HG03066 (cell line): ENCODE measurements around the gene KHDC1L.
"Not testable (repeated sequence)": the region's sequence is repeated elsewhere in the genome, so short reads cannot be mapped to it uniquely, and the experiment has no call there.

Experiments used
- ATAC-seq: cut with Tn5 transposase; IDR thresholded peaks from one replicate; pipeline ENCODE4 v1.9.1; 2021; ENCODE audit warnings: low read depth; ENCODE audit not compliant: unreplicated experiment

Gene KHDC1L, protein sequence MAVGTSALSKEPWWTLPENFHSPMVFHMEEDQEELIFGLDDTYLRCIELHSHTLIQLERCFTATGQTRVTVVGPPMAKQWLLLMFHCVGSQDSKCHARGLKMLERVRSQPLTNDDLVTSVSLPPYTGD

DNA sequence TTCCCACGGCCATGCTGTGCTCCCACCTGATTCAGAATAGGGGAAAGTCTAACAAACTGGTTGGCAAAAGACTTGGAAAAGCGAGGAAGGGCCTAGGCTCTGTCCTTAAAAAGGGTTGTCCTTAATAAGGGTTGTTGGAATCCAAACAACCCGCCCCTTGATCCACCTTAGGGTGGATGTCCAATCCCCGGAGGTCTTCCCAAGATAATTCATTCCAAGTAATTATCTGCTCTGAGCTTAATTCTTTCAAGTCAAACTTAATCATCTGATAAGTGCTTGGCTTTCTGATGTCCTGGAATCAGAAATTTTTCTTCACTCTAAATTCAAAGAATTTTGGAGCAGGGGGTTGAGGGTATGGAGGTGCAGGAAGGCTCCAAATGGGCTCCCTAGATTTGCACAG, at the start of gene KHDC1L:
Gene KHDC1L, minus strand, starts transcription at position 101 of the 400 bp plus-strand sequence. Its CDS starts 88 bp downstream, at position 13.
- ATAC-seq = no peak

DNA sequence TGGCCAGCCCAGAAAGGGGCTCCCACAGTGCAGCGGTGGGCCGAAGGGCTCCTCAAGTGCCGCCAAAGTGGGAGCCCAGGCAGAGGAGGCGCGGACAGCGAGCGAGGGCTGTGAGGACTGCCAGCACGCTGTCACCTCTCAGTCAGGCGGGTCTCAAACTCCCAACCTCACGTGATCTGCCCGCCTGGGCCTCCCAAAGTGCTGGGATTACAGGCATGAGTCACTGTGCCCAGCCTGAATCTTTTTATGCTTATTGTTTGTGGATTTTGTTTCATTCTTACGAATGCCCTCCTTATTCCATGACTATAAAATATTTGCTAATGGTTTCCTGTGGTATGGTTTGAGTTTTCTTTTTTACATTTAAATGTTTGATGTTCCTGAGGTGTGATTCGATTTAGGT, 44.0 kb upstream of the KHDC1L start:
- not testable (repeated sequence) for ATAC-seq

DNA sequence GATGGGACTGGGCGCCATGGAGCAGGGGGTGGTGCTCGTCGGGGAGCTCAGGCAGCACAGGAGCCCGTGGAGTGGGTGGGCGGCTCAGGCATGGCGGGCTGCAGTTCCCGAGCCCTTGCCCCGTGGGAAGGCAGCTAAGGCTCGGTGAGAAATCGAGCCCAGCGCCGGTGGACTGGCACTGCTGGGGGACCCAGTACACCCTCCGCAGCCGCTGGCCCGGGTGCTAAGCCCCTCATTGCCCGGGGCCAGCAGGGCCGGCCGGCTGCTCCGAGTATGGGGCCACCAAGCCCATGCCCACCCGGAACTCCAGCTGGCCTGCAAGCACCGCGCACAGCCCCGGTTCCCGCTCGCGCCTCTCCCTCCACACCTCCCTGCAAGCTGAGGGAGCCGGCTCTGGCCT, 43.6 kb upstream of the KHDC1L start:
- not testable (repeated sequence) for ATAC-seq

DNA sequence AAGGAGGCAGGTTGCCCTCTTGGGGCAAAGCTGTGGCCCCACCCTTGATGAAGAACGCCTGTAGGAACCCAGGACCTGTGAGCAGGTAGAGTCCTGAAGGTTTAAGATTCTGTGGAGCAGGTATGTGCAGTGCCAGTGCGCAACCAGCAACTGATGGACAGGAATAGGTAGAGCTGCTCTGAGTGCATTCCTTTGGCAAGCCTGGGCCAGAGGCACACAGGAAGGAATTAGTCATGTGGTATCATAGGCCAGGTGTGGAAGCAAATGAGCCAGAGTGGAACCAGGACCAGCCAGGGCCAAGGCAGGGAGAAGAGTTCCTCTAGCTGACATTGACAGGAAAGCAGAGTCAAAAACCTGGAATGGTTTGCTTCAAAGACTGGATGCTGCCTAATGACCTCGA, 39.1 kb upstream of the KHDC1L start:
- no peak for ATAC-seq

DNA sequence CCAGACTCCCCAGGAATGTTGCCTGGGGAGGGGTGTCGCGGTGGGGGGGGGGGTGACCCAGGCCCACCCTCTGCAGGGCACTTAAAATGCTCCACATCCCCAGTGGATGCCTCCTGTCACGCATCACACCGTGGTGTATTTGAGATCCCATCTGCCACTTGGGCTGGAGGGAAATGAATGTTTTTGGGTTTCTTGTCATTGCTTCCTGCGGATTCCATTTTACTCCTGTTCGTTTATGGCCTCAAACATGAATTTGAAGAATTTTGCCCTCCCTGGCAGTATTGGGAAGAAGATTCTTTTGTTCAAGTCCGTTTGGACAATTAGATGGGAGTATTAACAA, 38.2 kb upstream of the KHDC1L start:
- ATAC-seq = peak; percentile 18

DNA sequence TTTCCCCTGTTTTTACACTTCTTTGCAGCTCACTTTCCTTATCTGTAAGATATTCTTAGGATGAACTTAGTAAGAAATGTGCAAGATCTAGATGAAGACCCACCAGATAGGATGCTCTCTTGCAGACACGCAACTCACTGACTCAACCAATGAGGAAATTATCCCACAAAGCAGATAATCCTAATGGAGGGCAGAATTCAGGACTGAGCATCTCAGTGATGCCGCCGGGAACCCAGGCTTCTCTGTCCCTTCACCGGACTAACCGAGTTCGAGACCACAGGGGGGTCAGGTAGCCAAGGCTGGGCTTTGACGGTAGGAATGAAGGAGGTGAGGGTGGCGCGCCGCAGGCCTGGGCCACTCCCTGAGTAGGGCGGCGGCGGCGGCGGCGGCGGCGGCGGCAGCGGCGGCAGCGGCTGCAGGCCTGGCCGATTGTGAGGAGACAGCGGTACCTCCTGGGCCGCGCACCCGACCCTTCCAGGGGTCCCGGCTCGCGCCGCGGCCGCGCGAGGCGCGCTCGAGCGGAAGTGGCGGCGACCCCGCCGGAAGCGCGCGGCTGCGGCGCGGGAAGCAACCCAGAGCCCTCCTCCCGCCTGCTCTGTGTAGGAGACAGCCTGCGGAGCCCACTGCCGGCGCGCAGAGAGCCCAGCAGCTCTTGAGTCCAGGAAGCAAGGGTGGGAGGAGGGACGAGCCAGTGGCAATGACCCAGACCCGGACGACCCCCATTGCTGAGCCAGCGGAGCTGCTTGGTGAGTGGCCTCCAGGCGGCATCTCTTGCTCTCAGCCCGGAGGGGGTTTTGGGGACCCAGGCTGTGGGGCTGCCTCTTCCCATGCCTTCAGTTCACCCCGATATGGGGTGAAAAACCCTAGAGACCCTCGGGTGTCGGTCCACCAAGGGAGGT, 37.6 kb upstream of the KHDC1L start, which contains the start of gene KHDC1:
Gene KHDC1, minus strand, starts transcription at position 526 of the 899 bp plus-strand sequence. CDS start 20,679 bp downstream, outside the sequence.
- peak; percentile 88 for ATAC-seq

DNA sequence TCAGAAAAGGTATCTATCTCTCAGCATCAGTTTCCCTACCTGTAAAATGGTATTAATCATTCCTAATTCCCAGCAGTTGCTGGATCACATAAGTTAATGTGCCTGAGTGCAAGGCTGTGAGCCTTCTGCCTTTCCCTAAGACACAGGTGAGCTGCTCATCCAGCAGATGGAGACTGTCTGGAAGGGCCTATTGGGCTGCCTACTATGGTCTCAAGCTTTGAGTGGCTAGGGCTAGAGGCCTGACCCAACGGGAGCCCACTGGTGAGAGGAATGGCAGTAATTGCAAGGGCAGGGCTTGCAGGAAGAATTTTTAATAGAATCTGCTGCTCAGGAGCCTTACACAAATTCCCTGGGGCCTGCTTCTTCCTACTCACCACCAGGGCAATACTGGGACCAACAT, 33.4 kb upstream of the KHDC1L start:
- no peak for ATAC-seq

DNA sequence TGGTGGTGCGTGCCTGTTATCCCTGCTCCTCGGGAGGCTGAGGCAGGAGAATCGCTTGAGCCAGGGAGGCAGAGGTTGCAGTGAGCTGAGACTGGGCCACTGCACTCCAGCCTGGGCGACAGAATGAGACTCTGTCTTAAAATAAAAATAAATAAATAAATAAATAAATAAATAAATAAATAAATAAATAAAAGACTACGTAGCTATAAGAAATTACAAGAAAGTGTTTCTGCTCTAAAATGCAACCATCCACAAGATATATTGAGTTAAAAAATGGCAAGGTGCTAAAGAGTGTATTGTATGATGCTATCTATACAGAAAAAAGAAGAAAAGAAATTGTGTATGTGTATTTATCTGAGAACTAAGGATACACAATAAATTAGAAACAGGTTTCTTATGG, 29.0 kb upstream of the KHDC1L start:
- not testable (repeated sequence) for ATAC-seq

DNA sequence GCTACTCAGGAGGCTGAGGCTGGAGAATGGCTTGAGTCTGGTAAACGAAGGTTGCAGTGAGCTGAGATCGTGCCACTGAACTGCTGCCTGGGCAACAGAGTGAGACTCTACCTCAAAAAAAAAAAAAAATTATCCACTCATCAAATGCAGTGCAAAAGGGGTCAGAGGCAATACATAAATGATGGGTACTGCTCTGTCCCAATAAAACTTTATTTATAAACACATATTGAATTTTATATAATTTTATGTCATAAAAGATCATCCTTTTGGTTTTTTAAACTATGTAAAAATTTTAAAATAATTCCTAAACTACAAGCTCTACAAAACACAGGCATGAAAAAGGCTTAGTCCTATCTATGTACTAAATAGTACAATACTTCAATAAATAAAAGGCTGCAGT, 27.4 kb upstream of the KHDC1L start:
- ATAC-seq = no peak

DNA sequence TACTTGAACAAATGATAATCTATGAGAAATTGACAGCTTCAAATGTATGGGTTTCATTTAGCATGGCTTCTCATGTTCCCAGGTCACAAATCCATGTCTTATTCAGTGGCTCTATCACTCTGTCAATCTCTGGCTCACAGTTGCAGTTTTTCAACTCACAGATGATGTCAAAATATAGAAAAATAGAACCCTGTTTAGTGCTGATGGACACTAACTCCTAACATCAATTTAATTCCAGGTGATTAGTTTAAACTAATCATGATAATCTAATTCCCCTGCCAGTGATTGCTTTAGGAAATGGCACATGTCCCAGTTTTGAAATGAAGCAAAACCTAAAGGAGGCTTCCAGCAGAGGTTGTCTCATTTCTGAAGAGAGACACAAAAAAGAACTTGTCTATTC, 24.7 kb upstream of the KHDC1L start:
- ATAC-seq = no peak

DNA sequence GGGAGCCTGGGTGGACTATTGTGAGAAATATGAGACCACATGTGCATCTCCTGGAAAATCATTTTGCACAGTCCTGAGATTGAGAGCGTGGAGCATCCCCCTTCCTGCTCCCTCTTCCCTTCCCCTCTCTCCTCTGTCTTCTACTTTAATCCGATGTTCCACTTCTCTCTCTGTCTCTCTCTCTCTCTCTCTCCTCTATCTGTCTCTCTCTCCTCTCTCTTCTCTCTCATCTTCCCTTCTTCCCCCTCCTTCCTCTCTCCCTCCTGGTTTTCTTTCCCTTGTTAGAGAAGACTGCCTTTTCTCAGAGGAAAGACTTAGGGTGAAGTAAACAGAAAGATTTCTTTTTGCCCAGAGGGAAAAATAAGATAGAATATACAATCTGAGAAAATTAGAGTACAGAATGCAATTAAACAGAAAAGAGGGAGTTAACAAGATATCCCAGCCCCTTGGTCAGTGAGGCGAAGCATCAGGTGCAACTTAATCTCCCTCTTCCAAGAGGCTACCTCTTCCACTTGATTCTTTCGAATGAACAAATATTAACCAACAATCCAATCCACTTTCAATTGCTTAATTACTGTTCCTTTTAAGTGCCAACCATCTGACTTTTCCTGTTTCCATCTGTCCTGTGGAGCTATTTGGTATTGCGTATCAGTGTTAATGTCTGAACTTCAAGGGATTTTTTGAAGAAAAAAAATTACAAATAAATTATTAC, 23.1 kb upstream of the KHDC1L start:
- ATAC-seq = no peak

DNA sequence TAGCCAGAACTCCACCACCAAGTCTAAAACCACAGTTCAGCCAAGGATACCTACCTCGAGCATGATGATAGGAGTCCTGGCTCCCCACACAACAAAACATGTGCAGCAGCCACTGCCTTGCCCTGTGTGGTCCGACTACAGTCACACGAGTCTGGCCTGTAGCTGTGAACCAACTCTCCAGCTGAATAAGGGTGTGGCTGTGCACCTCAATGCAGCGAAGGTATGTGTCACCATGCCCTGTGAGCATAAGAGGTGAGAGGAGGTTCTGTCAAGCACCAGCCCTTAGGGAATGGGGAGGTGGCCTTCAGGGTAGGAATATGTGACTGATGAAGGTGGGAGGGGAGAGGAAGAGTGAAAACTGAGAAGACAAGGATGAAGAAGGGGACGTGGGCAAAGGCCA, 16.7 kb upstream of the KHDC1L start:
- ATAC-seq = no peak

DNA sequence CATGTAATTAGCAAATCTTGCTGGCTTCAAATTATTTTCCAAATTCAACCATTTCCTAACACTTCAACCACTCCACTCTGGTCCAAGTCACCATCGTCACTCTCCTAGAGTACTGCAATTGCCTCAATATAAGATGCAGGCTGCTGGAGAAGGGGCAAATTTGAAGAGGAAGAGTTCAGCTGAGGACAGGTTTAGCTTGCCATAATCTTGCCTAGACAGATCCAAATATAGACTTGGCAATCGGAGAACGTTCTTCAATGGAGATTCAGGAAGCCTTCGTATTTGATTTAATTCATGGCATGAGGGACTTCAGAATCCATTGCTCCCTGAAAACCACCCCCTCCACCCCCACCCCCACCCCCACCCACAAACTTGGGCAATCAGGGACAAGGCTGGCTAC, 15.4 kb upstream of the KHDC1L start:
- ATAC-seq = no peak

DNA sequence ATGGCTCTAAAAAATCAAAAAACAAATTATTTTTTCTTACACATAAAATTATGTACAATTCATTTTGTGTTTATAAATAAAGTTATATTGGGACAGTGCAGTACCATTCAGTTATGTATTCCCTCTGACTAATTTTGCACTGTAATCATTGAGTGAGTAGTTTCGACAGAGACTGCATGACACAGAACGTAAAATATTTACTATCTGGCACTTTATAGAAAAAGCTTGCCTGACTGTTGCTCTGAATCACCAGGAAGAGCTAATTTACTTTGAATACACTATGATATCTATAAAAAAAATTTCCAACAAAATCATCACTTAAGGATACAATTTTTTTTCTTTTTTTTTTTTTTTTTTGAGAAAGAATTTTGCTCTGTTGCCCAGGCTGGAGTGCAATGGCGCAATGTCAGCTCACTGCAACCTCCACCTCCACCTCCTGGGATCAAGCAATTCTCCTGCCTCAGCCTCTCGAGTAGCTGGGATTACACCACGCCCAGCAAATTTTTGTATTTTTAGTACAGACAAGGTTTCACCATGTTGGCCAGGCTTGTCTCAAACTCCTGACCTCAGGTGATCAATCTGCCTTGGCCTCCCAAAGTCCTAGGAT, 11.0 kb upstream of the KHDC1L start:
- no peak for ATAC-seq

DNA sequence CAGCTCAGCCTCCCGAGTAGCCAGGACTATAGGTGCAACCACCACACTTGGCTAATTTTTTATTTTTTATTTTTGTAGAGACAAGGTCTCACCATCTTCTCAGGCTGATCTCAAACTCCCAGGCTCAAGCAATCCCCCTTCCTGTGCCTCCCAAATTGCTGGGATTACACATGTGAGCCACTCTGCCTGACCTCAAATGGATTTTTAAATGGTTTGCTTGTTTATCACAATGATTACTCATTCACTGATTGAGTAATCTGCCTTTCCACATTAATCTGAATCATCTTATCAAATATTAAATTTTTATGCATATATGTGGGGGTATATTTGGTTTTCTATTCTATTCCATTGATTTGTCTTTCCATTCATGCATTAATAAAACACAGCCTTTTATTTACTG, 9.4 kb upstream of the KHDC1L start:
- no peak for ATAC-seq

DNA sequence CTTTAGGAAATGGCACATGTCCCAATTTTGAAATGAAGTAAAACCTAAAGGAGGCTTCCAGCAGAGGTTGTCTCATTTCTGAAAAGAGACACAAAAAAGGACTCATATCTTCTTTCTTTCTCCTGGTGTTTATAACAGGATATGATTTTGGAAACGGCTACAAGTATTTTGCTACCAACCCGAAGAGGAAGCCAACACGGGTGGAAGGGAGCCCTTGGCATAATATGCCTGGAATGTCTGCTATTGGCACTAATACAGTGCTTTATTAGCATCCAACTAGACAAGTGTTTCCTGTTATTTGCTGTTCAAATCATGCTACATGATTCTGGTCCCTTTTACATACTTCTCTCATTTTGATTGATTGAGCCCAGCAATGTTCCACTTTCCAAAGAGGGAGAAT, 8.7 kb upstream of the KHDC1L start:
- not testable (repeated sequence) for ATAC-seq

DNA sequence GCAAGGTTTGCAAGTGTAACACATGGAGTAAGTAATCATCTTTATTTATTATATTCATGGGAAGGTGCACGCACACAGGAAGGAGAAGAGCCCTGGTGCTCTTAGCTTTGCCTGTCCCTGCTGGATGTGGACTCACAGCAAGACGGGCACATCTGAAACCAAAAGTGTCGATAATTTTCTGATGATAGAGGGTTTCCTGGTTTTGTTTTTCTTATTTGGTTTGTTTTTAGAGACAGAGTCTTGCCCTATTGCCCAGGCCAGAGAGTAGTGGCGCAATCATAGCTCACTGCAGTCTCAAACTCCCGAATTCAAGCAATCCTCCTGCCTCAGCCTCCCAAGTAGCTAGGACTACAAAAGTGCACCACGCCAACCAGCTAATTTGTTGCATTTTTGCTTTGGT, 7.8 kb upstream of the KHDC1L start:
- ATAC-seq = no peak

DNA sequence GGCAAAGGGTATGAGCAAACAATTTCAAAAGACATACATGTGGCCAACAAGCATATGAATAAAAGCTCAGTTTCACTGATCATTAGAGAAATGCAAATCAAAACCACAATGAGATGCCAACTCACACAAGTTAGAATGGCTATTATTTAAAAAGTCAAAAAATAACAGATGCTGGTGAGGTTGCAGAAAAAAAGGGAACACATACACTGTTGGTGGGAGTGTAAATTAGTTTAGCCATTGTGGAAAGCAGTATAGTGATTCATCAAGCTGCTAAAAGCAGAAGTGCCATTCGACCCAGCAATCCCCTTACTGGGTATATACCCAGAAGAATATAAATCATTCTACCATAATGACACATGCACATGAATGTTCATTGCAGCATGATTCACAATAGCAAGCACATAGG, 6.7 kb upstream of the KHDC1L start:
- no peak for ATAC-seq

DNA sequence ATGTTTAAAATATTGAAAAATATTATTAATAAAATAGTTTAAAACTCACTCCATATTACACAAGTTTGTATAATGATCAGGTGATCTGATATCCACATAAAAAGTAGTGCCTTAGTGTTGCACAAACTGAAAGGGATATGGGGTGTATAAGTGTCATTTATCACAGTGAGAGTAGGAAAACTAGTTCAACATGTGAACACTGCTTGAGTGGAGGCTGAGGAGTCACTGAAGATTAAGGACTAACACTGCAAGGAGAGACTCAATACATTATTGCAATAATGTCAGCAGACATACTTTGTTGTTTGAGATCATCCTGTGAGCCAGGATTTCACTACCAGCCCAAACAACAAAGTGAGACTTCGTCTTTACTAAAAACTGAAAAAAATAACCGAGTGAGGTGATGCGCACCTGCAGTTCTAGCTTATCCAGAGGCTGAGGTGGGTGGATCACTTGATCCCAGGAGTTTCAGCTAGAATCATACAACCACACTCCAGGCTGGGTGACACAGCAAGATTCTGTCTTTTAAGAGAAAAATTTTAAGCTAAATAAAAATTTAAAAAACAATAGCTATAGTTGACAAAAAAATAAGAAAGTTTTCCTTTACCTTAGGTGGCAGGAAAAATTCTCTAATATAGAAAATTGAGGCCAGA, 2.4 kb upstream of the KHDC1L start:
- ATAC-seq = no peak

DNA sequence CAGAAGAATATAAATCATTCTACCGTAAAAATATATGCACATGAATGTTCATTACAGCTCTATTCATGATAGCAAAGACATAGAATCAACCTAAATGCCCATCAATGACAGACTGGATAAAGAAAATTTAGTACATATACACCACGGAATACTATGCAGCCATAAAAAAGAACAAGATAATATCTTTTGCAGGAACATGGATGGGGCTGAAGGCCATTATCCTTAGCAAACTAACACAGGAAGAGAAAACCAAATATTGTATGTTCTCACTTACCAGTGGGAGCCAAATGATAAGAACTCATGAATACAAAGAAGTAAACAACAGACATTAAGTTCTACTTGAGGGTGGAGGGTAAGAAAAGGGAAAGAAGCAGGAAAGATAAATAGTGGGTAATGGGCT, 8.4 kb downstream of the KHDC1L start:
- no peak for ATAC-seq

DNA sequence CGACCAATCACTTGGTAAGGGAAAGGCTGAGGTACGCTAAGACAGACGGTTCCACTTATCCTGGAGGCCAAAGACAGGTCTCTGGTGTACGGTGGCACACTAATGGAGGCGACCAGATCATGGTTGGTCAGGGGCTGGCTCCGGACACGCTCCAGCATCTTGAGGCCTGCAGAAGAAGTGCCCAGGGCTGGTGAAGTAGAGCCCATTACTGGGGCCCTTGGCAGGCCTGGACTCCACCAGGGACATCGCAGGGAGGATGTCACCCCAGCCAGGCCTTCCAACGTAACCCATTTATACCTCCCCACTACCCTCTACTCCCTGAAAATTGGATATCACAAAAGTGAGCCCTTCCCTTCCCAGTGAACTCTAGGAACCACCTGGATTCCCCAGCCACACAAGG, 16.2 kb downstream of the KHDC1L start:
- no peak for ATAC-seq
